B cell (primary cell): ENCODE results near the gene GJC1.

Source experiments
- EZH2 ChIP-seq: IDR thresholded peaks from 2 replicates; pipeline ENCODE4 v1.6.1; 2012; ENCODE audit warnings: borderline replicate concordance, low read depth, mild to moderate bottlenecking, moderate library complexity, low read length; ENCODE audit not compliant: insufficient read depth, poor library complexity, severe bottlenecking
- TF ChIP-seq, protein P1 (sequence below): fragments of 200-600 bp; IDR thresholded peaks from one replicate; pipeline ENCODE4 v1.8.0; 2022; ENCODE audit warnings: antibody characterized with exemption, mild to moderate bottlenecking

DNA sequence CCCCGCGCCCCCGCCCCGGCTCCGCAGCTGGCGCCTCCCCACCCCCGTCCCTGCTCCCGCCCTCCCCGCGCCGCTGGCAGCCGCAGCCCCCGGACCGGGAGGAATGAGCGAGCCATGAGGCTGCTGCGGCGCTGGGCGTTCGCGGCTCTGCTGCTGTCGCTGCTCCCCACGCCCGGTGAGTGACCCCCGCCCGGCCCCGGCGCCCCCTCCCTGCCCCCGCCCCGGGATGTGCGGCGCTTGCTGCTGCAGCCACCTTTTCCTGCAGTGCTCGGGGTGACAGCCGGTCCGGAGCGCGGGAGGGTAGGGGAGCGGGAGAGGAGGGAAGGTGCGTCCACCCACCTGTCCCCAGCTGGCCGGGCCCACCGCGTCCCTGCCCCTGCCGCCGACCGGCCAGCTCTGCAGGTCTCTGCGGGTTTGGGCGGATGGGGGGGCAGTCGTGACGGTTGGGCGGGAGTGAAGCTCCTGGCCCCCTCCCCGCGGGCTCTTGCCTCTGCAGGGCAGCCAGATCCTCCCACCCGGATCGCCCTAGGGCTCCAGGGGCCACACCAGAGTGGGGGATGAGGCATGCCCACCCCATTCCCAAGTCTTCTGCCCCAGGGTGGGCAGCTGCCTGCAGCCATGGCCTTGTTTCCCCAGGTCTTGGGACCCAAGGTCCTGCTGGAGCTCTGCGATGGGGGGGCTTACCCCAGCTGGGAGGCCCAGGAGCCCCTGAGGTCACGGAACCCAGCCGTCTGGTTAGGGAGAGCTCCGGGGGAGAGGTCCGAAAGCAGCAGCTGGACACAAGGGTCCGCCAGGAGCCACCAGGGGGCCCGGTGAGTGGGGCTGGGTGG lies 70.8 kb downstream of the GJC1 start:
- TF ChIP-seq, protein P1, sequence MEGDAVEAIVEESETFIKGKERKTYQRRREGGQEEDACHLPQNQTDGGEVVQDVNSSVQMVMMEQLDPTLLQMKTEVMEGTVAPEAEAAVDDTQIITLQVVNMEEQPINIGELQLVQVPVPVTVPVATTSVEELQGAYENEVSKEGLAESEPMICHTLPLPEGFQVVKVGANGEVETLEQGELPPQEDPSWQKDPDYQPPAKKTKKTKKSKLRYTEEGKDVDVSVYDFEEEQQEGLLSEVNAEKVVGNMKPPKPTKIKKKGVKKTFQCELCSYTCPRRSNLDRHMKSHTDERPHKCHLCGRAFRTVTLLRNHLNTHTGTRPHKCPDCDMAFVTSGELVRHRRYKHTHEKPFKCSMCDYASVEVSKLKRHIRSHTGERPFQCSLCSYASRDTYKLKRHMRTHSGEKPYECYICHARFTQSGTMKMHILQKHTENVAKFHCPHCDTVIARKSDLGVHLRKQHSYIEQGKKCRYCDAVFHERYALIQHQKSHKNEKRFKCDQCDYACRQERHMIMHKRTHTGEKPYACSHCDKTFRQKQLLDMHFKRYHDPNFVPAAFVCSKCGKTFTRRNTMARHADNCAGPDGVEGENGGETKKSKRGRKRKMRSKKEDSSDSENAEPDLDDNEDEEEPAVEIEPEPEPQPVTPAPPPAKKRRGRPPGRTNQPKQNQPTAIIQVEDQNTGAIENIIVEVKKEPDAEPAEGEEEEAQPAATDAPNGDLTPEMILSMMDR, result no peak
- no peak for TF ChIP-seq EZH2
